K562 (cell line): Measurements from ENCODE around the gene RASSF7. TPM values are rescaled to one million over a fixed set of nuclear protein-coding genes. Genes with fewer than 3 reads are reported as not detected.

Experiments
- ARHGAP35 ChIP-seq: fragments of 450-650 bp; IDR thresholded peaks from 2 replicates; pipeline ENCODE4 v1.6.1; 2018; ENCODE audit not compliant: partially characterized antibody
- CBX3 ChIP-seq, 2 experiments: IDR thresholded peaks; 1 replicate in 1 of 2; 2 replicates in 1 of 2; pipeline ENCODE4 v1.6.1; 2012; ENCODE audit warnings: inconsistent platforms in 2 of 2, low read length in 2 of 2, borderline replicate concordance in 1 of 2, control low read depth in 1 of 2
- HNRNPUL1 ChIP-seq: fragments of 200-400 bp; formaldehyde crosslinking; IDR thresholded peaks from 2 replicates; pipeline ENCODE4 v1.6.1; 2017; ENCODE audit warnings: low read length
- MEF2D ChIP-seq: conservative IDR thresholded peaks from 2 replicates; pipeline ENCODE4 v1.6.1; 2016; ENCODE audit warnings: low read depth, missing genetic modification characterization, missing compliant biosample characterization
- NCOR1 ChIP-seq: fragments of 450-650 bp; IDR thresholded peaks from 2 replicates; pipeline ENCODE4 v1.6.1; 2016; ENCODE audit warnings: mild to moderate bottlenecking, moderate library complexity
- NFE2L1 ChIP-seq: fragments of 450-650 bp; IDR thresholded peaks from 2 replicates; pipeline ENCODE4 v1.6.1; 2016; ENCODE audit warnings: missing genetic modification characterization, low read depth, mild to moderate bottlenecking, missing compliant biosample characterization, moderate library complexity, borderline replicate concordance
- NR0B1 ChIP-seq: fragments of 450-650 bp; IDR thresholded peaks from one replicate; pipeline ENCODE4 v1.6.1; 2018; ENCODE audit warnings: mild to moderate bottlenecking, moderate library complexity; ENCODE audit not compliant: partially characterized antibody
- PBX2 ChIP-seq, 2 experiments: IDR thresholded peaks in 1 of 2; conservative IDR thresholded peaks in 1 of 2; 2 replicates each; pipeline ENCODE4 v1.6.1; 2016; ENCODE audit warnings: low read depth in 2 of 2, mild to moderate bottlenecking in 1 of 2, missing compliant biosample characterization in 1 of 2, missing genetic modification characterization in 1 of 2, moderate library complexity in 1 of 2
- PHB2 ChIP-seq: fragments of 450-650 bp; IDR thresholded peaks from 2 replicates; pipeline ENCODE4 v1.6.1; 2017; ENCODE audit warnings: low read depth
- TAL1 ChIP-seq: fragments of 450-650 bp; IDR thresholded peaks from 2 replicates; pipeline ENCODE4 v1.6.1; 2016; ENCODE audit warnings: mild to moderate bottlenecking
- TEAD1 ChIP-seq, 2 experiments: fragments of 450-650 bp in 1 of 2; sonication (generic) in 1 of 2; formaldehyde crosslinking; IDR thresholded peaks; 2 replicates each; pipeline versions ENCODE4 v1.4.0 to v1.8.0; 2020 to 2022; ENCODE audit warnings: mild to moderate bottlenecking in 2 of 2, missing genetic modification reagents in 1 of 2
- TFE3 ChIP-seq: fragments of 450-650 bp; formaldehyde crosslinking; IDR thresholded peaks from 2 replicates; pipeline ENCODE4 v1.4.0; 2020; ENCODE audit warnings: mild to moderate bottlenecking, mixed read lengths
- THRB ChIP-seq: fragments of 450-650 bp; formaldehyde crosslinking; conservative IDR thresholded peaks from 2 replicates; pipeline ENCODE4 v1.4.0; 2022; ENCODE audit warnings: mild to moderate bottlenecking, missing genetic modification characterization
- ZEB2 ChIP-seq: fragments of 450-650 bp; IDR thresholded peaks from 2 replicates; pipeline ENCODE4 v1.6.1; 2016
- ZNF277 ChIP-seq: fragments of 250-450 bp; sonication (Bioruptor Pico); IDR thresholded peaks from 2 replicates; pipeline ENCODE4 v1.8.0; 2022; ENCODE audit warnings: inconsistent platforms, mild to moderate bottlenecking, moderate library complexity, borderline replicate concordance
- ZNF449 ChIP-seq: fragments of 250-450 bp; sonication (Bioruptor Pico); IDR thresholded peaks from 2 replicates; pipeline ENCODE4 v1.8.0; 2022; ENCODE audit warnings: moderate library complexity, mild to moderate bottlenecking, inconsistent platforms
- polyA plus RNA-seq, 8 experiments: library from polyadenylated mRNA; depleted of rRNA in 4 of 8; stranded (reverse) in 5 of 8; unstranded in 3 of 8; fragments of >200 nt; fragmentation: Nextera tagmentation in 2 of 8; fragmentation: Illumina TruSeq in 1 of 8; extraction: Ambion mirVana in 2 of 8; extraction: Trizol in 1 of 8; gene quantifications; 2 replicates each; pipeline versions ENCODE4 v1.2.1 to v1.2.3, GENCODE V29; 2011 to 2014; ENCODE audit warnings: inconsistent platforms in 1 of 8, missing spikeins in 1 of 8
- total RNA-seq, 7 experiments: library from RNA; depleted of rRNA in 6 of 7; stranded (reverse); fragments of >200 nt in 6 of 7; fragmentation: Illumina TruSeq in 2 of 7; extraction: Trizol in 2 of 7; gene quantifications; 2 replicates each; pipeline versions ENCODE4 v1.2.1 to v1.2.3, GENCODE V29; 2011 to 2021; ENCODE audit warnings: low replicate concordance in 1 of 7

Gene RASSF7
- total and polyA plus RNA-seq, 9 of the 15 experiments (the other 6 are each of a cell fraction or from before 2014, with no cell fraction given), result 0.41 to 45.2 (median 18.6) TPM

- no peak for TF ChIP-seq ZNF449 (CRISPR knock-in tag)
- no peak for TF ChIP-seq HNRNPUL1
- TF ChIP-seq MEF2D (tag), result no peak
- no peak for TF ChIP-seq ARHGAP35
- TF ChIP-seq TAL1, result no peak
- no peak for TF ChIP-seq NFE2L1 (tag)
- no peak for TF ChIP-seq NCOR1
- no peak for TF ChIP-seq ZNF277 (CRISPR knock-in tag)
- no peak for TF ChIP-seq TFE3
- TF ChIP-seq CBX3 (IDR thresholded peaks at IDR 0.05; ENCODE audit: borderline replicate concordance in 1 of 2, low read length in 2 of 2), result no peak
- TF ChIP-seq NR0B1, result no peak
- no peak for TF ChIP-seq ZEB2
- no peak for TF ChIP-seq THRB (CRISPR knock-in tag)
- no peak for TF ChIP-seq TEAD1 (CRISPR knock-in tag; IDR thresholded peaks at IDR 0.05)
- TF ChIP-seq PHB2, result no peak
- no peak for TF ChIP-seq PBX2 (CRISPR knock-in tag; IDR thresholded peaks at IDR 0.05; ENCODE audit: low read depth)
- no peak for TF ChIP-seq PBX2 (tag; conservative IDR thresholded peaks at IDR 0.05; ENCODE audit: low read depth)
Measured at GRCh38 chr11:568306-569157, 7.8 kb downstream of the RASSF7 start (continued).
